Trophoblast cell (in vitro differentiated cells and primary cell): ENCODE data around the gene FTO.

Experiments used
- DNase-seq, 2 donors: peaks; one replicate each; pipeline ENCODE4 v3.0.0-alpha.2; 2016
- H2AFZ ChIP-seq: 2 replicates; pipeline ENCODE4 v1.6.1; 2013; ENCODE audit warnings: low read length, moderate library complexity, mild to moderate bottlenecking; ENCODE audit not compliant: insufficient read depth, poor library complexity
- H2AK5ac ChIP-seq: 2 replicates; pipeline ENCODE4 v1.6.1; 2013; ENCODE audit warnings: mild to moderate bottlenecking, low read length
- H2BK120ac ChIP-seq: 2 replicates; pipeline ENCODE4 v1.6.1; 2013; ENCODE audit warnings: low read length, mild to moderate bottlenecking, moderate library complexity; ENCODE audit not compliant: insufficient read depth, poor library complexity
- H2BK12ac ChIP-seq: 2 replicates; pipeline ENCODE4 v1.6.1; 2013; ENCODE audit warnings: mild to moderate bottlenecking, low read length, moderate library complexity
- H2BK5ac ChIP-seq: 2 replicates; pipeline ENCODE4 v1.6.1; 2013; ENCODE audit warnings: low read length, low read depth, moderate library complexity, mild to moderate bottlenecking; ENCODE audit not compliant: poor library complexity
- H3K14ac ChIP-seq: 2 replicates; pipeline ENCODE4 v1.6.1; 2013; ENCODE audit warnings: mild to moderate bottlenecking, low read length
- H3K18ac ChIP-seq: 2 replicates; pipeline ENCODE4 v1.6.1; 2013; ENCODE audit warnings: mild to moderate bottlenecking, low read length
- H3K23ac ChIP-seq: 2 replicates; pipeline ENCODE4 v1.6.1; 2013; ENCODE audit warnings: low read length
- H3K27ac ChIP-seq: 2 replicates; pipeline ENCODE4 v1.5.1; 2013; ENCODE audit warnings: low read depth, mild to moderate bottlenecking, inconsistent platforms, low read length, moderate library complexity
- H3K27me3 ChIP-seq: 2 replicates; pipeline ENCODE4 v1.6.1; 2013; ENCODE audit warnings: inconsistent platforms, mild to moderate bottlenecking, low read length, moderate library complexity; ENCODE audit not compliant: insufficient read depth
- H3K36me3 ChIP-seq, 2 experiments: 1 replicate in 1 of 2; 2 replicates in 1 of 2; pipeline ENCODE4 v1.6.1; 2013; ENCODE audit warnings: low read length in 2 of 2, mild to moderate bottlenecking in 2 of 2, moderate library complexity in 1 of 2; ENCODE audit not compliant: insufficient read depth in 2 of 2, control insufficient read depth in 1 of 2
- H3K4ac ChIP-seq: 2 replicates; pipeline ENCODE4 v1.6.1; 2013; ENCODE audit warnings: low read depth, mild to moderate bottlenecking, low read length, moderate library complexity
- H3K4me1 ChIP-seq, 2 experiments: 1 replicate in 1 of 2; 2 replicates in 1 of 2; pipeline ENCODE4 v1.6.1; 2013; ENCODE audit warnings: low read length in 2 of 2, mild to moderate bottlenecking in 2 of 2, moderate library complexity in 1 of 2; ENCODE audit not compliant: insufficient read depth in 2 of 2, control insufficient read depth in 1 of 2
- H3K4me2 ChIP-seq: 2 replicates; pipeline ENCODE4 v1.6.1; 2013; ENCODE audit warnings: inconsistent platforms, mild to moderate bottlenecking, low read length, moderate library complexity
- H3K4me3 ChIP-seq: 2 replicates; pipeline ENCODE4 v1.5.1; 2013; ENCODE audit warnings: mild to moderate bottlenecking, low read depth, low read length, inconsistent platforms
- H3K79me1 ChIP-seq: one replicate; pipeline ENCODE4 v1.6.1; 2013; ENCODE audit warnings: low read length
- H3K79me2 ChIP-seq: 2 replicates; pipeline ENCODE4 v1.6.1; 2013; ENCODE audit warnings: low read length, mild to moderate bottlenecking; ENCODE audit not compliant: control insufficient read depth, insufficient read depth, poor library complexity
- H3K9ac ChIP-seq: 2 replicates; pipeline ENCODE4 v1.6.1; 2013; ENCODE audit warnings: mild to moderate bottlenecking, low read length
- H3K9me3 ChIP-seq: 2 replicates; pipeline ENCODE4 v1.6.1; 2013; ENCODE audit warnings: low read depth, mild to moderate bottlenecking, control low read depth, inconsistent platforms, low read length; ENCODE audit not compliant: insufficient read depth
- H4K12ac ChIP-seq: 2 replicates; pipeline ENCODE4 v1.6.1; 2013; ENCODE audit warnings: low read depth, mild to moderate bottlenecking, low read length, moderate library complexity
- H4K8ac ChIP-seq: 2 replicates; pipeline ENCODE4 v1.6.1; 2013; ENCODE audit warnings: low read depth, mild to moderate bottlenecking, low read length, moderate library complexity
- H4K91ac ChIP-seq: one replicate; pipeline ENCODE4 v1.6.1; 2013; ENCODE audit warnings: low read depth, mild to moderate bottlenecking, low read length, moderate library complexity
- WGBS: extraction: QIAGEN DNeasy Blood & Tissue Kit; methylation state at CpG from one replicate; pipeline ENCODE4 v1.1.7; 2013; ENCODE audit warnings: missing lambda C conversion rate; ENCODE audit not compliant: insufficient read length, insufficient coverage; ENCODE audit errors: extremely low coverage; 5-methylcytosine and 5-hydroxymethylcytosine counted together

Gene FTO

GRCh38 chr16:53866520-53866919, 162.6 kb downstream of the FTO start:
- Histone ChIP-seq H3K9ac (no peak overlapping the region), H3K79me2 (no peaks in the 10 kb centered on the region), H3K9me3 (no peaks in the 10 kb centered on the region), H2AFZ (no peak overlapping the region), H3K79me1 (peaks cover 5% of the 10 kb centered on the region), H2BK12ac (no peak overlapping the region), H3K4ac (no peak overlapping the region), H4K12ac (no peak overlapping the region), H4K8ac (no peak overlapping the region), H3K23ac (no peak overlapping the region), H3K27ac (no peak overlapping the region), H2AK5ac (no peak overlapping the region), H2BK120ac (no peak overlapping the region), H3K4me2 (no peak overlapping the region), H3K4me3 (no peak overlapping the region), H3K36me3 (peaks cover 0 to 2% of the 10 kb centered on the region in 2 experiments), H3K14ac (no peak overlapping the region), H3K18ac (no peak overlapping the region), H4K91ac (no peak overlapping the region), H3K4me1 (peaks cover 3 to 10% of the 10 kb centered on the region in 2 experiments), H2BK5ac (no peak overlapping the region), H3K27me3 (no peaks in the 10 kb centered on the region)
- no CpG with 5 or more reads among the region's 1 CpG for WGBS
- DNase-seq = no peak

GRCh38 chr16:53870831-53871230, 166.9 kb downstream of the FTO start:
- Histone ChIP-seq H3K4ac (no peak overlapping the region), H3K4me2 (no peak overlapping the region), H2AFZ (no peak overlapping the region), H3K79me1 (no peaks in the 10 kb centered on the region), H3K9me3 (no peaks in the 10 kb centered on the region), H3K9ac (no peak overlapping the region), H3K14ac (no peak overlapping the region), H3K79me2 (no peaks in the 10 kb centered on the region), H3K4me3 (no peak overlapping the region), H4K91ac (no peak overlapping the region), H3K27me3 (no peaks in the 10 kb centered on the region), H3K23ac (no peak overlapping the region), H2BK5ac (no peak overlapping the region), H3K36me3 (no peaks in the 10 kb centered on the region), H2BK12ac (no peak overlapping the region), H3K18ac (no peak overlapping the region), H3K27ac (no peak overlapping the region), H2BK120ac (no peak overlapping the region), H4K8ac (no peak overlapping the region), H2AK5ac (no peak overlapping the region), H3K4me1 (no peaks in the 10 kb centered on the region), H4K12ac (no peak overlapping the region)
- no CpG with 5 or more reads among the region's 1 CpG for WGBS
- DNase-seq = no peak

- no peaks in the 10 kb centered on the region for H3K27me3 ChIP-seq
- no peak overlapping the region for H4K91ac ChIP-seq
- no peak overlapping the region for H3K18ac ChIP-seq
Observed at GRCh38 chr16:53872248-53873221, 168.6 kb downstream of the FTO start.

GRCh38 chr16:53876811-53877210, 172.9 kb downstream of the FTO start:
- Histone ChIP-seq H3K4ac (no peak overlapping the region), H3K79me1 (no peaks in the 10 kb centered on the region), H3K4me3 (no peak overlapping the region), H3K9ac (no peak overlapping the region), H3K36me3 (peaks cover 0 to 3% of the 10 kb centered on the region in 2 experiments), H3K4me1 (no peaks in the 10 kb centered on the region), H4K12ac (no peak overlapping the region), H3K18ac (no peak overlapping the region), H3K23ac (no peak overlapping the region), H3K79me2 (no peaks in the 10 kb centered on the region), H3K27me3 (no peaks in the 10 kb centered on the region), H3K27ac (no peak overlapping the region), H2AFZ (no peak overlapping the region), H2BK5ac (no peak overlapping the region), H3K9me3 (no peaks in the 10 kb centered on the region), H3K4me2 (no peak overlapping the region), H2BK12ac (no peak overlapping the region), H2BK120ac (no peak overlapping the region), H3K14ac (no peak overlapping the region), H2AK5ac (no peak overlapping the region), H4K8ac (no peak overlapping the region), H4K91ac (no peak overlapping the region)
- DNase-seq = no peak
- no CpG with 5 or more reads among the region's 5 CpGs for WGBS

More at GRCh38 chr16:53872248-53873221, 168.6 kb downstream of the FTO start:
- Histone ChIP-seq H4K8ac (no peak overlapping the region), H2BK120ac (no peak overlapping the region), H3K4ac (no peak overlapping the region), H3K9me3 (no peaks in the 10 kb centered on the region), H3K79me2 (no peaks in the 10 kb centered on the region), H3K27ac (no peak overlapping the region), H4K12ac (no peak overlapping the region), H3K9ac (no peak overlapping the region), H2AK5ac (no peak overlapping the region), H3K14ac (no peak overlapping the region), H2AFZ (no peak overlapping the region), H3K4me2 (no peak overlapping the region), H3K36me3 (no peaks in the 10 kb centered on the region), H2BK12ac (no peak overlapping the region), H3K4me1 (no peaks in the 10 kb centered on the region), H3K79me1 (no peaks in the 10 kb centered on the region), H2BK5ac (no peak overlapping the region), H3K23ac (no peak overlapping the region), H3K4me3 (no peak overlapping the region)
- no CpG with 5 or more reads among the region's 1 CpG for WGBS
- DNase-seq = peak in 1 of 2 donors; percentile 27
